ENCODE data around the gene EMC8.

GRCh38 chr16:85796152-85796551, 3.2 kb downstream of the EMC8 start:
- TF ChIP-seq, protein P1, sequence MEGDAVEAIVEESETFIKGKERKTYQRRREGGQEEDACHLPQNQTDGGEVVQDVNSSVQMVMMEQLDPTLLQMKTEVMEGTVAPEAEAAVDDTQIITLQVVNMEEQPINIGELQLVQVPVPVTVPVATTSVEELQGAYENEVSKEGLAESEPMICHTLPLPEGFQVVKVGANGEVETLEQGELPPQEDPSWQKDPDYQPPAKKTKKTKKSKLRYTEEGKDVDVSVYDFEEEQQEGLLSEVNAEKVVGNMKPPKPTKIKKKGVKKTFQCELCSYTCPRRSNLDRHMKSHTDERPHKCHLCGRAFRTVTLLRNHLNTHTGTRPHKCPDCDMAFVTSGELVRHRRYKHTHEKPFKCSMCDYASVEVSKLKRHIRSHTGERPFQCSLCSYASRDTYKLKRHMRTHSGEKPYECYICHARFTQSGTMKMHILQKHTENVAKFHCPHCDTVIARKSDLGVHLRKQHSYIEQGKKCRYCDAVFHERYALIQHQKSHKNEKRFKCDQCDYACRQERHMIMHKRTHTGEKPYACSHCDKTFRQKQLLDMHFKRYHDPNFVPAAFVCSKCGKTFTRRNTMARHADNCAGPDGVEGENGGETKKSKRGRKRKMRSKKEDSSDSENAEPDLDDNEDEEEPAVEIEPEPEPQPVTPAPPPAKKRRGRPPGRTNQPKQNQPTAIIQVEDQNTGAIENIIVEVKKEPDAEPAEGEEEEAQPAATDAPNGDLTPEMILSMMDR (conservative IDR thresholded peaks at IDR 0.05): no peak
- no peak for TF ChIP-seq EZH2 (IDR thresholded peaks at IDR 0.05; ENCODE audit: low read depth)

Data from PC-9 (cell line).